BLaER1 treated with 17β-estradiol and CSF1 and Interleukin-3, amounts not matched to agents 10 nM and 100 nM (cell line): ENCODE measurements around the gene EFCAB12.

Experiments
- H3K27ac ChIP-seq, 11 experiments: shearing (Covaris generic); formaldehyde crosslinking; 2 replicates each; pipeline ENCODE4 v1.8.1; 2022
- H3K27me3 ChIP-seq, 11 experiments: shearing (Covaris generic); formaldehyde crosslinking; 2 replicates each; pipeline ENCODE4 v1.8.1; 2022
- H3K36me3 ChIP-seq, 11 experiments: shearing (Covaris generic); formaldehyde crosslinking; 2 replicates each; pipeline ENCODE4 v1.8.1; 2022
- H3K4me1 ChIP-seq, 10 experiments: shearing (Covaris generic); formaldehyde crosslinking; 2 replicates each; pipeline ENCODE4 v1.8.1; 2022
- H3K4me2 ChIP-seq, 11 experiments: shearing (Covaris generic); formaldehyde crosslinking; 2 replicates each; pipeline ENCODE4 v1.8.1; 2022
- H3K4me3 ChIP-seq, 10 experiments: shearing (Covaris generic); formaldehyde crosslinking; 2 replicates each; pipeline ENCODE4 v1.8.1; 2022
- H3K9ac ChIP-seq, 11 experiments: shearing (Covaris generic); formaldehyde crosslinking; 2 replicates each; pipeline ENCODE4 v1.8.1; 2022
- H3K9me3 ChIP-seq, 11 experiments: shearing (Covaris generic); formaldehyde crosslinking; replicated peaks in 1 of 11; 2 replicates each; pipeline ENCODE4 v1.8.1; 2022
- H4K20me1 ChIP-seq, 11 experiments: shearing (Covaris generic); formaldehyde crosslinking; 2 replicates each; pipeline ENCODE4 v1.8.1; 2022
- Cebpa-rat ChIP-seq, 11 experiments: shearing (Covaris generic); IDR thresholded peaks; 2 replicates each; pipeline ENCODE4 v1.8.1; 2022

EFCAB12 gene

GRCh38 chr3:129428376-129429079 is at the start of gene EFCAB12:
EFCAB12 (minus strand) TSS chr3:129428636; CDS start chr3:129428488, 148 bp downstream.
- Histone ChIP-seq H3K4me3 (peak within 1 kb of the TSS; percentile 34 to 65 (median 50)), H4K20me1 (peaks cover 0 to 34% (median 11%) of the 10 kb centered on the region in 11 experiments; a peak in 12 of 22 replicates), H3K4me1 (peaks cover 39 to 66% (median 48%) of the 10 kb centered on the region in 10 experiments), H3K4me2 (peak within 1 kb of the TSS; percentile 81 to 99 (median 90)), H3K27me3 (peaks cover 0 to 16% (median 14%) of the 10 kb centered on the region in 11 experiments; a peak in 18 of 22 replicates), H3K27ac (peak within 1 kb of the TSS in 2 of 11 experiments; percentile 10 to 26; a peak in 2 of 22 replicates), H3K9me3 (peaks cover 0 to 11% (median 8%) of the 10 kb centered on the region in 11 experiments; a peak in 12 of 22 replicates), H3K9ac (peak within 1 kb of the TSS in 10 of 11 experiments; percentile 3 to 59 (median 43); a peak in 13 of 22 replicates), H3K36me3 (peaks cover 33 to 47% (median 43%) of the 10 kb centered on the region in 11 experiments)
- TF ChIP-seq Cebpa-rat (IDR thresholded peaks at IDR 0.05): no peak

- TF ChIP-seq Cebpa-rat (IDR thresholded peaks at IDR 0.05): no peak
- no peaks in the 10 kb centered on the region for H4K20me1 ChIP-seq
- no peak overlapping the region for H3K27ac ChIP-seq
- no peak overlapping the region for H3K4me3 ChIP-seq
- no peaks in the 10 kb centered on the region for H3K9me3 ChIP-seq
- H3K4me2 ChIP-seq: no peak overlapping the region
- peaks cover 0 to 25% (median under 1%) of the 10 kb centered on the region in 10 experiments; a peak in 7 of 20 replicates for H3K4me1 ChIP-seq
- no peak overlapping the region for H3K9ac ChIP-seq
- no peaks in the 10 kb centered on the region for H3K27me3 ChIP-seq
- peaks cover 40 to 71% (median 55%) of the 10 kb centered on the region in 11 experiments for H3K36me3 ChIP-seq
These were observed 48.1 kb upstream of the EFCAB12 start for GRCh38 chr3:129476586-129476985.

DNA sequence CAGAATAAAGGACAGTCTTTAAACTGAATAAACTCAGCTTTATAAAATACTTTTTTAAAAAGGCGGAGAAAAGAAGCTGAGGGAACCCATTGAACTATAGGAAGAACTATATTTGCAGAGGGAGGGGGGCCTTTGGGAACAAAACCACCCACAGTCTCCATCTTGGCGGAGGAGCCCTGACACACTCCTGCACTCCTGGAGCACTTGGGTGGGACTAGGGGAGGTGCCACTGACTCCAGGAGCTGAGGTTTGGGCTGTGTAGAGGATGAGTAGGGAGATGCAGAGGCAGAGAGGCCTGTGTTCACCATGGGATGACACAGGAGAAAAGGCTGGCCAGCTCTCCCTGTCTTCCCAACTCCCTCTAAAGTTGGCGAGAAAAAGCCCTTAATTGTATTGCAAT is 47.4 kb upstream of the EFCAB12 start:
- Histone ChIP-seq H4K20me1 (no peaks in the 10 kb centered on the region), H3K4me2 (no peak overlapping the region), H3K4me3 (no peak overlapping the region), H3K27ac (no peak overlapping the region), H3K9me3 (no peaks in the 10 kb centered on the region), H3K27me3 (no peaks in the 10 kb centered on the region), H3K9ac (no peak overlapping the region), H3K36me3 (peaks cover 40 to 71% (median 56%) of the 10 kb centered on the region in 11 experiments), H3K4me1 (peaks cover 0 to 25% (median 7%) of the 10 kb centered on the region in 10 experiments; a peak in 12 of 20 replicates)
- no peak for TF ChIP-seq Cebpa-rat (IDR thresholded peaks at IDR 0.05)

- Histone ChIP-seq H3K27ac (no peak overlapping the region), H3K4me2 (peak overlapping the region in 2 of 11 experiments; percentile 9 to 11; a peak in 2 of 22 replicates), H3K4me3 (no peak overlapping the region), H3K36me3 (peaks cover 37 to 68% (median 52%) of the 10 kb centered on the region in 11 experiments), H3K9me3 (no peaks in the 10 kb centered on the region), H3K27me3 (no peaks in the 10 kb centered on the region), H3K4me1 (peaks cover 0 to 25% (median 8%) of the 10 kb centered on the region in 10 experiments; a peak in 12 of 20 replicates), H4K20me1 (no peaks in the 10 kb centered on the region), H3K9ac (no peak overlapping the region)
- TF ChIP-seq Cebpa-rat (IDR thresholded peaks at IDR 0.05): no peak
These were observed 46.8 kb upstream of the EFCAB12 start for GRCh38 chr3:129474984-129475804.

- no peak overlapping the region for H3K4me3 ChIP-seq
- H3K27ac ChIP-seq: no peak overlapping the region
- H3K9ac ChIP-seq: no peak overlapping the region
- H3K36me3 ChIP-seq: peaks cover 35 to 68% (median 44%) of the 10 kb centered on the region in 11 experiments
- H3K27me3 ChIP-seq: no peaks in the 10 kb centered on the region
- peaks cover 0 to 25% (median 8%) of the 10 kb centered on the region in 10 experiments; a peak in 12 of 20 replicates for H3K4me1 ChIP-seq
- H4K20me1 ChIP-seq: no peaks in the 10 kb centered on the region
- no peaks in the 10 kb centered on the region for H3K9me3 ChIP-seq
- TF ChIP-seq Cebpa-rat (IDR thresholded peaks at IDR 0.05): no peak
- peak overlapping the region in 1 of 11 experiments; percentile 28; a peak in 1 of 22 replicates for H3K4me2 ChIP-seq
These were observed 45.3 kb upstream of the EFCAB12 start for GRCh38 chr3:129473769-129474152.

- H3K4me1 ChIP-seq: peaks cover 0 to 25% (median 8%) of the 10 kb centered on the region in 10 experiments; a peak in 12 of 20 replicates
- no peaks in the 10 kb centered on the region for H3K27me3 ChIP-seq
These were observed 44.8 kb upstream of the EFCAB12 start for GRCh38 chr3:129473067-129473768.

GRCh38 chr3:129470861-129471260 is 42.4 kb upstream of the EFCAB12 start:
- Histone ChIP-seq H4K20me1 (no peaks in the 10 kb centered on the region), H3K27ac (no peak overlapping the region), H3K9me3 (no peaks in the 10 kb centered on the region), H3K4me2 (peak overlapping the region in 5 of 11 experiments; percentile 4 to 35 (median 22); a peak in 4 of 22 replicates), H3K9ac (no peak overlapping the region), H3K27me3 (no peaks in the 10 kb centered on the region), H3K4me1 (peaks cover 0 to 25% (median 8%) of the 10 kb centered on the region in 10 experiments; a peak in 12 of 20 replicates), H3K4me3 (no peak overlapping the region), H3K36me3 (peaks cover 12 to 59% (median 25%) of the 10 kb centered on the region in 11 experiments; a peak in 17 of 22 replicates)
- TF ChIP-seq Cebpa-rat (IDR thresholded peaks at IDR 0.05): no peak

More at GRCh38 chr3:129473067-129473768, 44.8 kb upstream of the EFCAB12 start:
- no peak overlapping the region for H3K9ac ChIP-seq
- H4K20me1 ChIP-seq: no peaks in the 10 kb centered on the region
- no peaks in the 10 kb centered on the region for H3K9me3 ChIP-seq
- H3K4me2 ChIP-seq: peak overlapping the region in 1 of 11 experiments; percentile 28; a peak in 1 of 22 replicates
- H3K27ac ChIP-seq: no peak overlapping the region
- no peak for TF ChIP-seq Cebpa-rat (IDR thresholded peaks at IDR 0.05)
- peaks cover 31 to 68% (median 42%) of the 10 kb centered on the region in 11 experiments for H3K36me3 ChIP-seq
- no peak overlapping the region for H3K4me3 ChIP-seq

DNA sequence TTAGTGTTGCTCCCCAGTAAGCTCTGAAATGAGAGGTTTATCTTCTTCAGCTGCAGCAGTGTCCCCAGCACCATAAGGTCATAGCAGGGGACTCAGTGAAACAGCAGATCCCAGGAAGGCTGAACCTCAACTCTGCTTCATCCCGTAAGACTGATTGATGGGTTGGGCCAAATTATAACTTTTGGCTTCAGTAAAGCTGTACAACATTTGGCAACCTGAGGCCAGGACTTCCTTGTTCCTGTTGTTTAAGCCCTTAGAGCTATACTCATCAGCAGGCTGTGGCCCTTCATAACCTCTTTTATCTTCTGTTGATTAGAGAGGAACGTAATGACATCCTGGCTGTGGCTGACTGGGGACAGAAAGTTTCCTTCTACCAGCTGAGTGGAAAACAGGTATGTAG is 40.6 kb upstream of the EFCAB12 start:
- no peaks in the 10 kb centered on the region for H3K9me3 ChIP-seq
- TF ChIP-seq Cebpa-rat (IDR thresholded peaks at IDR 0.05): no peak
- H3K27ac ChIP-seq: no peak overlapping the region
- no peak overlapping the region for H3K4me2 ChIP-seq
- no peak overlapping the region for H3K9ac ChIP-seq
- peaks cover 0 to 11% (median 8%) of the 10 kb centered on the region in 10 experiments; a peak in 12 of 20 replicates for H3K4me1 ChIP-seq
- no peaks in the 10 kb centered on the region for H4K20me1 ChIP-seq
- peaks cover 15 to 64% (median 23%) of the 10 kb centered on the region in 11 experiments; a peak in 17 of 22 replicates for H3K36me3 ChIP-seq
- H3K27me3 ChIP-seq: no peaks in the 10 kb centered on the region
- no peak overlapping the region for H3K4me3 ChIP-seq
